ENCODE data around the gene PRAC2.

Gene PRAC2

DNA sequence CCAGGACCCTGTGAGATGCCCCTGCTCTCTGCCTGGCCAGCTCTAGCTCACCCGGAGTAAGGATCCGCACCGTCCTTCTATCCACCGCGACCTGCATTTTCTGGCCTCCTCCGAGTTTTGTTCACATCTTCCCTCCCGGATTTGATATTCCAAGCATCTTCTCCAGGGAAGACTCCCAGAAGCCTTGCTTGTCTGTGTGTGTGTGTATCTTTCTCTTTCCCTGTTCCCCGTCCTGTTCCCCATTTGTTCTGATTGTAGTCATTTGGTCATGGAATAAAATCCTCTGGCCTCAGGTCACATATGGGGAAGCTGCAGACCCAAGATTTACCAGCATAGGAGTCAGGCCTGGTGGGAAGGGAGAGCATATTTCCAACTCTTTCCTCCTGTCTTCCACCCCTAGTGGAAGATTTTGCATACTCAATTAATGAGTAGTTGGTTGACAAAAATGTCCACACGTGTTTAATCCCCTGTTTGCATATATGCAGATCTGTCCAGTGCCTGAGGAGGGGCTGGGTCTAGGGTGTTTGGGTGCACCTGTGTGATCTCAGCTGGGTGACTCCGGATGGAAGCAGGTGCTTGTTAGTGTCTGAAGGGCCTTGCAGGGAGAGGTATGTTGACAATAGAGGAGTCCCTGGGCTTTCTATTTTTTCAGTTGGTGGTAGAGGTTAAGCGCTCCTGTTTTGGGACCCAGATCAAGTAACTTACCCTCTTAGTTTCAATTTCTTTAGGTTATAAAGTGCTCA lies 2.5 kb upstream of the PRAC2 start:
- no peak for DNase-seq

DNA sequence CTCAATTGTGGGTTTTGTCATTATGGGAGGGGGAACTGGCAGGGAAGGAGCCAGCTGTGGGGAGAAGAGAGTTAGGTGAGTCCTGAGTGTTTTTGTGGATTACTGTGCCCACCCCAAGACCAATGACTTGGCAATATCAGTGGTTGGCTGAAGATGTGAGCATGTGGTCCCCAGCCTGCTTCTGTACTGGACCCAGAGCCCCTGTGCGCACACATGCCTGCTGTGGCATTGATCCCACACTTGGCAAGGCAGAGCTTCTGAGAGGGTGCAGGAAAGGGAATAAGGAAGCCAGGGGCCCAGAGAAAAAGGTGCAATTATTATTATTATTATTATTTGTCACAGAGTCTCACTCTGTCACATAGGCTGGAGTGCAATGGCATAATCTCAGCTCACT lies 2.0 kb upstream of the PRAC2 start:
- no peak for DNase-seq

DNA sequence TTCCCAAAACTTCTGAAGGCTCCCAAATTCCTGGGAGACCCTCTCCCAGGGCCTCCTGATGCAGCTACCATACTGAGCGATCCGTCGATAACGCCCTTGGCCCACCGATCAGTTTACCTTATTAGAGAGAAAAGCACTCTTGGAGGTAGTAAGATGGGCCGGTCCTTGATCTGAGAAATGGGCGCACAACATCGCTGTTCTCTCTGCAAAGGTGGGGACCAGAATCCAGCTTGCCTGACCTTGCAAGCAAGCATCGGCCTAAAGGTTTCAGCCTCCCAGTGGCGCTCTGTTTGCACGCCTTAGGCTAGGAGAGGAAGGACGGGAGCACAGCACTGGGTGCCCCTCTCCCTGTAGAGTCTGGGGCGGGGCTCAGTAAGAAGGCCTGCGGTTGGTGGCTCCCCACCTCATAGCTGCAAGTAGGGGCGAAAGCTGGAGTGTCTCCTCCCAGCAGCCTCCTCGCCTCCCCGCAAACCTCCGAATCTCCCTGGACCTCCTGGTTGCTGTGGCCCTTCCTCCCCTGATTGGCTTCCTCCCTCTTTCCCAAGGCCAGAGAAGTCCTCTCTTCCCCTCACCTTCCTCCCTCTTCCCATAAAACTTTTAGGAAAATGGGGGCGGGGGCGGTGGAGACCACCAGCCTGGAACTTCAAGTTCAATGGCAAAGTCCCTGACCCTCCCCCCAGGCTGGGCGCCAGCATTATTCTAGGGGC lies 631 bp upstream of the PRAC2 start, which contains the start of gene PRAC1:
Gene PRAC1, minus strand, starts transcription at position 318 of the 707 bp plus-strand sequence. Its CDS starts 126 bp downstream, at position 192.
- no peak for DNase-seq

DNA sequence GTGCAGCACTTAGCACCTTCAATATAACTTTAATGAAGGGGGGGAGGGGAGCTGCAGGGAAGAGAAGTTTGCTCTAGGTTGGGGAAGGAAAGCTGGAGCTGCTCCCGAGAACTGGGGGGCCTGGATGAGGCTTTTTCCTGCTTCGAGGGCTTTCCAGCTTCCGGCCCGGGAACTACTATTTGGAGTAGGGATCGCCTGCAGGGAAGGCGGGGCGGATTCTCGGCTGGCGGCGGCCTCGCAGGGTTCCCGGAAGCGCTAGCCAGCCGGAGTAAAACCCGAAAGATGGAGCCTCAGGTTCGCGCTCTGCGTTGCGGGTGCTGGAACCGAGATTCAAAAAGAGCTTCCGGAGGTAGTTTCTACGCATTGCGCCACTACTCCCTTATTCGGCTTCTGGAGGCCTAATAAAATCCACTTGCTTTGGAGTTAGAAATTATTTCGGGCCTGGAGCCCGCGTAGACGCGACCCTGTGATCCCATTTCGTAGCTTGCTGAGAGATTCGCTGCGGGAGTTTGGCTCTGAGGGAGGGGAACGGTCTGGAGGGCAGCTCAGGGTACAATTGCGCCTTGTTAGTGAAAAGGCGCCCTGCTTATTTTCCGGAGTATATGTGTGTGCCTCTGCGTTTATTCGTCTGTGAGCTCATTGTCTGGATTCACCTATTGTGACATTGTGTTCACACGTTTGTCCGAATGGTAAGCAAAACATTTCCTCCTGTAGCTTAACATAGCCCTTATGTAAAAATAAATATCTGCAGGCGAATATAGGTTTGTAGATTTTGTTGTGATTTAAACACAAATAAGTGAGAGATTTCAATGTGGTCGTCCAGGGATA lies 652 bp downstream of the PRAC2 start:
- no peak for DNase-seq

DNA sequence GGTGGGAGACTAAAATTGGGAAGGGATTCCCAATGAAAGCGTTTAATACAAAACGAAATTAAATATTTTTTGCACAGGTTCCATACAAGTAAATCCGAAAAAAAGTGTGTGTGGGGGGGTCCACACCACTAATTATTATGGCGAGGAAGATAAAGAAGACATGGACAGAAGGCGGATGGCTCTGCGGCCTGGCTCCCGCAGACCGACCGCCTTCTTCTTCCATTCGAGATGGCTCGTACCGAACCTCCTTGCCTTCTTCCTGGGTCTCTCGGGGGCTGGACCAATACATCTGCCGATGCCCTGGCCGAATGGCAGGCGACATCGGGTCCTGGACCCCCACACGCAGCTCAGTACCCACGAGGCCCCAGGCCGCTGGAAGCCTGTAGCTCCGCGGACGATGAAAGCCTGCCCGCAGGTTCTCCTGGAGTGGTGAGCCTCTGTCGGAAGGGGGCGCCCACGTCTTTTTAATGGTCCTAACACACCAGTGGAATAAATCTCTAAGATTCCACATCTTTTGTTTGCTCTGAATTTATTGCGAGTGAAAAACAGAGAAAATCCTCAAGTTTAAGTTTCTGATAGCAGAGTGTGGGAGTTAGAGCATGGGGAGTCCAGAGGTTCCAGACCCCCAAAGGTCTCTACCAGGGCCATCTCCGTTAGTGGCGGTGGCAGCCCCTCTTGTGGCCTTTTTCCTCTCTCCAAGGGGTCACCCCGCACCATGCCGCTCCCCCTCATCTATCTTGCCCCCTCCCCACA lies 1.4 kb downstream of the PRAC2 start:
- DNase-seq: peak; percentile 19

DNA sequence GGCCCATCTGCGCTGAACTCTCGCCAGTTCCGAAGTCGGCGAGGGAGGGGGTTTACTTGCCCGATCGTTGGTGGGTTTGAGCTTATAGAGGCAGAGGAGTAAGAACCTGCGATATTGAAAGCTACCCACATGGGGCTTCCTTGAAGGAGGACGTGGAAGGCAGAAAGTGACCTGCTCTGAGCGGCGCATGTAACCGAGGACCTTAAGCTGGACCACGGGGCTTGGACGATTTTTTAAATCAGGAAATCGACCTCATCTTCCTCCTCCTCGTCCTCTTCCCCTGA lies 2.0 kb downstream of the PRAC2 start:
- no peak for DNase-seq

DNA sequence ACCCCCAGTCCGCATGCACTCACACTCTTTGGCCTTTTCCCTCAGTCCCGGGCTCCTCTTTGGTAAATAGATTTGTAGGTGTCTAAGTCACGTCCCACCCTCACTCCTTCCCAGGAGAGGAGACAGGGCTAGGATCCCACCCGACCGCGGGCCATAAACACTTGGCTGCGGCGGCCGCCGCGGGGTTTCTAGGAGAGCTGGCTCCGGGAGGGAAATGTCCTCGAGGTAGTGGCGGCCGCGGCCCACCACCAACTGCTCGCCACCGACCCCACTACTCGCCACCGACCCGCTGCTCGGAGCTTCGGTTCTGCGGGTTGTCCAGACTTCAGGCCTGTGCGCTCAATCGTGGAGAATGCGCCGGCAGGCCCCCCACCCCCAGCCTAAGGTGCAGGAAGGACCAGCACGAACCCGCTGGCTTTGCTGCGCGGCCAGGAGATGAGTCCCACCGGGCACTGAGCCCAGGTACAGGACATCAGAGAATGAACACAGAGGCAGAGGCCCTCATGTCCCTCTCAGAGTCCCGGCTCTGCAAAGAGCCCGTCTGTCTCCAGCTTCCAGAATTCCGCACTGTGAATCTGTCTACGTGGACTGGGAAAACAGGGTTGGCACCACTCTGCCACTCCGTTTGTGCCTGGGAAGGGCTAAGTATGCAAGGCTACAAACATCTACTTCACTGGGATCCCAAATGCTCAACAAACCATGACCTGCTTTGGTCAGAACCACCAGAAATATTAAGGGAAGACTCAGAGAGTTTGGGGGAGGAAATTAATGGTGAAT lies 2.5 kb downstream of the PRAC2 start:
- no peak for DNase-seq

DNA sequence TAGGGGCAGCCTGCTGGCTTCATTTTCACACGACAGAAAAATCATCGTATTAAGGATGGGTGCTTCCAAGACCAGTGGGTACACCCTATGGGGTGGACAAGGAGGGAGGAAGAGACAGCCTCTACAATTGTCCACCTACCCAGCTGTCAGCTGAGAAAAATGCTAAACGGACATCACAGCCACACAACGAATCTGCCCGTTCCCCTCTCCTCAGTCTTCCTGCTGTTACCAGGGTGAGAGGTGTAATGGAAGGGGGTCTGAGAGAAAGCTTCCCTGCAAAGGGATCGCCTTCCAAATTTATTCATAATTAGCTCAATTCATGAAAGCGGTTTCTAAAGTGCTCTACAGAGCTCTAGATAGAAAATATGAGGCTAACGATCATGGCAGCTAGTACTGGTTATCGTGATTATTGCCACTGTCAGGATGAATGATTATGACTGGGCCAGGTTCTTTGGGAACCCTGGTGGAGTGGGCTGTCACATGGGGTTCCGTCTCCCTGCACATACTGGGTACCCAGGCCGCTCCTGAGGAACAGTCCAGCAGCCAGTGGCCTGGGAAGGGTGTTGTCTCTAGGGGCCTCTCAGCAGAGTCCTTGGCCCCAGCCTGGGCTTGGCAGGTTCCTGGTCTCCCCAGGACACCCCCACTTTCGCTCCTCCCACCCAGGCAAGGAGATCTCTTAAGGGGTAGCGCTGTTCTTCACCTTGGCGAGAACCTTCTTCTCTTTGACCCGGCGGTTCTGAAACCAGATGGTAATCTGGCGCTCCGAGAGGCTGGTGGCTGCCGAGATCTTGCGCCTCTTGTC lies 3.3 kb downstream of the PRAC2 start:
- no peak for DNase-seq

DNA sequence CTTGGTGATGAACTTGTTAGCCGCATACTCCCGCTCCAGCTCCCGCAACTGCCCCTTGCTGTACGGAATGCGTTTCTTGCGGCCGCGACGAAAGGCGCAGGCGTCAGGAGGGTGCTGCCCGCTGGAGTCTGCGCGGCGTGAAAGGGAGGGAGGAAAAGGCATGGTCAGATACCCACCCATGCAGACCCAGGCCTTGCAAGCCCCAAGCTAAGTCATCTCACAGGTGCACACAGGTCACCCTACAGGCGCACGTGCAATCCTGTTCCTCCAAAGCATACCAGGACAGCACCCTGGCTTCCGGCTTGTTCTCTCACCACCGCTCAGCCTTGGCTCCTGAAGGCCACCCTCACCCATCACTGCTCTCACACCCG lies 3.9 kb downstream of the PRAC2 start:
- DNase-seq: no peak

DNA sequence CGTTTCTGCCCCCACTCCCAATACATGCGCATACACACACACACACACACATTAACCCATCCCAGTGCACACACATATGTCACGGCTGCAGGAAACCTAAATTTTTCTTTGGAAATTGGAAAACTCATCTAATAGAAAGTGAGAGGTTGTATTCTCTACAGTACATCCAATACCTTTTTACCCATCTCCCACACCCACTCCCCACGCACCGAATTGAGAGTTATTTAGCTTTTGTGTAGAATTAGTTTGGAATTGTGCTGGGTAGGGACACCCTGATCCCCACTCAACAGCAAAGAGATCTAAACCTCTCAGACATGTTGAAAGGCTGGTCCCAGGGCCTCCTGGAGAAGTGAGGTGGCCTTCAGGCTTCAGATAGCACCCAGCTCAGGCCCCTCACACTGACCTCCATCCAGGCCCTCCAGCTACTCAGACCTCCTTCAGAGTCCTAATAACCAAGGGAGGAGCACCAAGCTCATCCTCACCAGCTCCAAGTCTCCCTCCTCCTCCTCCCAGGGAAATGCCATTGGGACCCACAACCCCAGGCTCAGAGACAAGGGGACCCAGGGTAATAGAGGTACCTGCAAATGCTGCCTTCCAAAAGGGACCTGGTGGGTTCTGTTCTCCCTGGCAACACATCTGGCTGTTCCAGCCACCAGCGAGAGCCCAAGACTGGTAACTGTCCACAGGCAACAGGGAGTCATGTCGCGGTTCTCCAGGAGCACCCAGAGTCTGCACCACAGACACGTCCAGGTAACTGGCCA lies 4.6 kb downstream of the PRAC2 start:
- DNase-seq: no peak

DNA sequence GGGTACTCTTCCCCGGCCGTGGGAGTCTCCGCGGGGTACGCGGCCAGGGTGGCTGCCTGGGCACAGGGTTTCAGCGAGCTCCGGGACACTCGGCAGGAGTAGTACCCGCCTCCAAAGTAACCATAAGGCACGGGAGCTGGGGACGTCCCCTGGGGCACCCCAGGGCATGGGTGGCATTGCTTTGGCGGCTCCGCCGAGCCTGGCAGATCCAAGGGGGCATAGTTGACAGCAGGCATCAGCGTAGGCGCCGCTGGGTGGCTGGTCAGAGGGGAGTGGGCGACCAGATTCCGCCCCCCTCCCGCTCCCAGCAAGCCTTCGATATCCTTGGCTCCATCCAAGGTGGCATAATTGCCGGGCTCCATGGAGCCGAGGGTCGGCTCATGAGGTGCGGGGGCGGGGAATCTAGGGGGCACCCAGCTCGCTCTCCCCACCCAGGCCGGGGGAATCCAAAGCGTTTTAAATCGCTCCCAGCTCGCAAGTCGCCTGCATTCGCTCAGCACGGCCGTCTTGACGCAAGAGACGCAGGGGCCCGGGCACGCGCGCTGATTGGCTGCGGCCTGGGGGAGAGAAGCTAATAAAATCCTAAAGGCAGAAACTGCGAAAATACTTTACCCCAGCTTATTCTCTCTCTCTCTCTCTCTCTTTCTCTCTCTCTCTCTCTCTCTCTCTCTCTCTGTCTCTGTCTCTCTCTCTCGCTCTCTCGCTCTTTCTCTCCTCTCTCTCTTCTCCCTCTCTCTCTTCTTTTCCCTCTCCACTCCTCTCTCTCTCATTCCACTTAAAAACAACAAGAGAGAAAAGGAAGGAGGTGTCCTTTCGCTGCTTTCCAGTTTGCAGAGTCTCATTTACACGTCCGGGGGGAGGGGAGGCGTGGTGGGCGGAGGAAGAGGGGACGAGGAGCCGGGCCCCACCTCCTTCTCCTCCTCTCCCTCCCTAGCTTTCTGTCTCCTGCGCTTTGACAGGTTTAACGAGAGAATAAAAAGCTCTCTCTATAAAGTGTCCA lies 5.5 kb downstream of the PRAC2 start, which contains the start of gene HOXB13:
Gene HOXB13, minus strand, starts transcription at position 519 of the 1,000 bp plus-strand sequence. Its CDS starts 157 bp downstream, at position 362.
- no peak for DNase-seq

DNA sequence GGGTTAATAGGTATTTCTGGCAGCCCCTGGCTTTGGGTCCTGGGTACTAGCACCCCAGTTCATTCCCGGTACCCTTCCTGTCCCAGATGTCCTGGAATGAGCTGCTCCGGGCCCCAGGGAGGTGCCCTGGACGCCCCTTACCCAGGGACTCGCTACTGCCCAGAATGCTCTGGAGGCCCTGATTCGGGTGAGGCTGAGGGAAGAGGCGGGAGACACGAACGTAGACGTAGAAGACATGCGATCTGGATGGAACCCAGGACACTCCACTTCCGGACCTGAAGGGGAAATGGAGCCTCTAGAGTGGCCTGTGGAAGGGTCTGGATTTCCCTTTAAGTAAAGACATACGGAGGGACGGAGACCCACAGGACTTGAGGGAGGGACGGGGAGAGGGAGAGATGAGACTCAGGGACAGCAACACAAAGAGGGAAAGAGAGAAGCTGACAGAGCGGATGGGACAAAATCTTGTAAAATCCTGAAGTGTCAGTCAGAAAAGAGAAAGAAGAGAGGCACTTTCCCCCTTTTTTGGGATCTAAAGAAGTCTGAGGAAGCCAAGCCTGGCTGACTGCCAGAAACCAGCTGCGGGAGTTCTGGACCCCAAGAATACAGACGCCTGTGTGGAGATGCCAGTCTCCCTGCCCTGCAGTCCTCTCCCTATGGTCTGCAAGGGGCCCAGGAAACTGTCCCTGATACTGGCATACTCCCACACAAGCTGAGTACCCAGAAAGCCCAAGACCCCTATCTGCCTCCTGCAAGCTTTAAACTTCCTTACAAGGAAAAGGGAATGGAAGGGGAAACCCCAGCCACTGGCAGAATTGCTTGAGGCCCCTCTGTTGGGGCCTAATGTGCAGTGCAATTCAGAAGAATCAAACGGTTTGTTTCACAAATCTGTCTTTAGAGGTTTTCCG lies 6.6 kb downstream of the PRAC2 start:
- no peak for DNase-seq

DNA sequence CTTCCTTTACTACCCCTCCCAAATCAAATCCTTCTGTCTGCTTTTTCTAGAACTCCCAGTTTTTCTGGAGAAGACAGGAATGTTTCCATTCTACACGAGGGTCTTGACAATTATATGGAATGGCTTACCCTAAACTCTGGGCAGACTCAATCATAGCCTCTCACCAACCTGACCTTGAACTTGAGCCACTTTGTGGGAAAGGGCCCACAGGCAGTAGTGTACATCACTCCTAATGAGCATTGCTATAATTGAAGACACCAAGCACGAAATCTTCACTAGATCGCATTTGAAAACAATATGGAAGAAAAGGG lies 7.2 kb downstream of the PRAC2 start:
- DNase-seq: no peak

DNA sequence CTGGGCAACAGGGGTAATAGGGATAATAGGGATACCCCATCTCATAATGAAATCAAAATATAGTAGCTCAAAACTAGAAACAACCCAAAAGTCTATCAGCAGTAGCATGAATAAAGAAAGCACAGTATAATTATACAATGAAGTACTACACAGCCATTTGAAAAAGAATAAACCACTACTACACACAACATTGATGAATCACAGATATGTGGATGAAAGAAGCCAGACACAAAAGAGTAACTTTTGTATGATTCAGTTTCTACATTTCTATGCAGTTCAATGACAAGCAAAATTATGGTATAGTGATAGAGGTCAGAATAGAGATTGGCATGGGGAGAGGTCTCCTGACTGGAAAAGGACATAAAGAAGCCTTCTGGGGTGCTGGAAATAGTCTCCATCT lies 8.4 kb downstream of the PRAC2 start:
- DNase-seq: no peak

DNA sequence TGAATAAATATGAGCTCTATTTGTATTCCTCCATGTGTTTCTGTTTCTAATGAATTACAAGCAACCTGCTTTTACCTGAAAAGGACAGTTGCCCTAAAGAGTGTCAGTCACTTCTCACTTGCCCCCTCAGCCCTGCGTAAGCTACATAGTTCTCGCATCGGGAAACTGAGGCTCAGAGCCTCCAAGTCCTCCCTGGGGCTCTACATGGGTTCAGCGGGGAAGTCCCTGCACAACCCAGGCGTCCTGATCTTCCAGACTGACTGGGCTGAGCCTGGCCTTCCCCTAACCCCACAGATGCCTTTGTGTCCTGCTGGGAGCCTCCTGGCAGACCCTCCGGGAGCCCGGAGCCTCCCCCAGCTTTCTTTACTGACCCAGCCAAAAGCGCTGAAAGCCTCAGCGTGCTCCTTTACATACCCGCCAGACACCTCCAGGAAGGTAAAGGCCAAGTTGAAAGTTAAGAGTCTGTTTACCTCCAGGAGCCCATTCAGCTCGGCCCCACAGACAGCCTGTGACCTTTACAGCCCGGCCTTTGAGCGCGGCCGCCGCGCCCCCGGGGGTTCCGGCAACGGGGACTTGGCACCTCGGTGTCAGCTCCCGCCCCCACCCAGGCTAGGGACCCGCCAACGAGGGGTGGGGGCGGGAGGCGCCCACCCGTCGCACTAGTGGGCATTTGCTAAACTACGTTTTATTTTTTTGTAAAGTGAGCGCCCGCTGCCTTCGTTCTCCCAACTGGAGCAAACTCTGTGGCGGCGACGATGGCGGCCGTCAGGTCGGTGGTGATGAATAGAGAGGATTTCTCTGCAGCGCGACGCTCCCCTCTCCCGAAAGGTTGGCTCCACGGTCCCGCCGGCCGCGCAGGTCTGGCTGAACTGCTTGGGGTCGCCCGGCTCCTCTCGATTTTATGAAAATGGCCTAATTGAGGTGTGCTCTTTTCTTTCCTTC lies 10.0 kb downstream of the PRAC2 start:
- no peak for DNase-seq

DNA sequence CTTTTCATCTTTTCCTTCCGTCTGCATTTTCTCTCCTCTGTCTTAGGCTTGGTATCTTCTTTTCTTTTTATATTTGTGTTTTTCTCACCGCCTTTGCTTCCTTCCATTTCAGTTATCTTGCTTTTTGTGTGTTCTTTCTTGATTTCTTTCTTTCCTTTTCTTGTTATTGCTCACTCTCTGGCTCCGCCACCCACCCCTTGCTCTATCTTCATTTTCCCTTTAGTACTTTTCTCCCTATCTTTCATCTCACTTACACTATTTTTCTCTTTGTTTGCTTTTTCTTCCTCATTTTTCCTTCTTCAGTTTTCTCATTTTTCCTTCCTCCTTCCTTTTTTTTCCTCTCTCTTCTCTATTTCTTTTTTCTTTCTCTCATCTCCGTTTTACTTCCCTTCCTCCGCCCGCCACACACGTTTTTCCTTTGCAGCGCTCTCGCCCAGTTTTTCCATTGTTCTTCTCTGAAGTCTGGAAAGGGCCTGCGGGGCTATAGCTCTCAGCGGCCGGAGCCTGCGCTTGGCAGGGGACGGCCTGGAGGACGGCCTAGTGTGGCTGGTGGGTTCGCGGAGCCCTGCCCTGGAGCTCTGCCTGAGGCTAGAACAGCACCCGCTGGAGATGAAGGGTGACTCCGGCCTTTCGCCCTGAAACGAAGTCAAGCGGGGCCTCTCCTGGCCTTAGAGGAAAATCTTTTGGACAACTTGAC lies 10.8 kb downstream of the PRAC2 start:
- DNase-seq: no peak

Data from NK-92 treated with Interleukin-12 subunit alpha and Interleukin-12 subunit beta, amount 100 ng/mL, for 24 hours (cell line).